ENCODE measurements around the gene MSH3.

DNA sequence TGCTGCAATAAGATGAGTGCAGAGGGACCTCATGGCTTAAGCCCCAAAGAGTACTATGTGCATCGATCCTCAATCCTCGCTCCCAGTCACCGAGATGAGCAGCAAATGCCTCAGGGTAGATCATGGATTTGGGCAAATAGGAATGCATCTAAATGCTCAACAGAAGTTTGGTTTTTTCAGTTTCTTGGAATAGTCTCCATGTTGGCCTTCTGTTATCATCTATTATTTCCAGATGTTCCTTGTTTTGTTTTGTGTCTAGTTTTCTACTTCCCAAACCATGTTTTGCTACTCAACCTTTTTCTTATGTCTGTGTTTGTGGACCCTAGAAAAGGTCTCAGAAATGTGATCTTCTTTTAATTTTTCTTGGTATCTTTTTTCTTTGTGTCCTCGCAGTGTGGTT is 262.2 kb downstream of the MSH3 start:
- TF ChIP-seq POLR2A (IDR thresholded peaks at IDR 0.05) = no peak
- TF ChIP-seq, protein P1, sequence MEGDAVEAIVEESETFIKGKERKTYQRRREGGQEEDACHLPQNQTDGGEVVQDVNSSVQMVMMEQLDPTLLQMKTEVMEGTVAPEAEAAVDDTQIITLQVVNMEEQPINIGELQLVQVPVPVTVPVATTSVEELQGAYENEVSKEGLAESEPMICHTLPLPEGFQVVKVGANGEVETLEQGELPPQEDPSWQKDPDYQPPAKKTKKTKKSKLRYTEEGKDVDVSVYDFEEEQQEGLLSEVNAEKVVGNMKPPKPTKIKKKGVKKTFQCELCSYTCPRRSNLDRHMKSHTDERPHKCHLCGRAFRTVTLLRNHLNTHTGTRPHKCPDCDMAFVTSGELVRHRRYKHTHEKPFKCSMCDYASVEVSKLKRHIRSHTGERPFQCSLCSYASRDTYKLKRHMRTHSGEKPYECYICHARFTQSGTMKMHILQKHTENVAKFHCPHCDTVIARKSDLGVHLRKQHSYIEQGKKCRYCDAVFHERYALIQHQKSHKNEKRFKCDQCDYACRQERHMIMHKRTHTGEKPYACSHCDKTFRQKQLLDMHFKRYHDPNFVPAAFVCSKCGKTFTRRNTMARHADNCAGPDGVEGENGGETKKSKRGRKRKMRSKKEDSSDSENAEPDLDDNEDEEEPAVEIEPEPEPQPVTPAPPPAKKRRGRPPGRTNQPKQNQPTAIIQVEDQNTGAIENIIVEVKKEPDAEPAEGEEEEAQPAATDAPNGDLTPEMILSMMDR (IDR thresholded peaks at IDR 0.05) = no peak

Data from body of pancreas (tissue), 4 donors.